Endothelial cell of hepatic sinusoid (primary cell): ENCODE measurements around the gene RSPO3.

ENCODE experiments used
- in situ Hi-C: cut with HindIII; loops from 2 replicates; pipeline ENCODE4 v1.10.0; 2017; ENCODE audit warnings: low sequenced_read_pairs

RSPO3 gene

DNA sequence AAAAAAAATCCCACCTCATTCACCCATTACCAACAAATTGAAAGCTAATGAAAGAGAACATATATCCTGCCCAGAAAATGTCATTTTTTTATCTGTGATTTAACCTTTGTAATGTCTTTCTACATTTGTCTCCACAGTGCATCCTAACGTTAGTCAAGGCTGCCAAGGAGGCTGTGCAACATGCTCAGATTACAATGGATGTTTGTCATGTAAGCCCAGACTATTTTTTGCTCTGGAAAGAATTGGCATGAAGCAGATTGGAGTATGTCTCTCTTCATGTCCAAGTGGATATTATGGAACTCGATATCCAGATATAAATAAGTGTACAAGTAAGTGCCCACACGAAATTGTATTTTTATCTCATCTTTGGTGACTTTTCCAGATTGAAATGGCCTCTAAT is 30.0 kb downstream of the RSPO3 start:
- in situ Hi-C loops: no loop called here

DNA sequence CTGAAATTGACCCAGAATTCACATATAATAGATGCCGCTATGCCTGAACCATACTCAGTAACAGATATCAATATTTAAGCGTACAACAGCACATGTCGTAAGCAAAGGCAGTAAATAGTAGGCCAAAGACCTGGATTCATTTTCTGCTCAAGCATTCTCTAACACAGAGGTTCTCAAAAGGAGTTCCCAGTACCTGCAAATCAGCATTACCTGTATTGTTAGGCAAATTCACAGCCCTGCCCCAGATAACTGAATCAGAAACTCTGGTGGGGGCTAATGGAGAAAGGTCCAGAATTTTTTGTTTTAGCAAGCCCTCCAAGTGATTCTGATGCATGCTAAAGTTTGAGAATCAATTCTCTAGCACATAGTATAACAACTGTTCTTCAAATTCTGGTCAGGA is 36.0 kb downstream of the RSPO3 start:
- in situ Hi-C loops: no loop called here

DNA sequence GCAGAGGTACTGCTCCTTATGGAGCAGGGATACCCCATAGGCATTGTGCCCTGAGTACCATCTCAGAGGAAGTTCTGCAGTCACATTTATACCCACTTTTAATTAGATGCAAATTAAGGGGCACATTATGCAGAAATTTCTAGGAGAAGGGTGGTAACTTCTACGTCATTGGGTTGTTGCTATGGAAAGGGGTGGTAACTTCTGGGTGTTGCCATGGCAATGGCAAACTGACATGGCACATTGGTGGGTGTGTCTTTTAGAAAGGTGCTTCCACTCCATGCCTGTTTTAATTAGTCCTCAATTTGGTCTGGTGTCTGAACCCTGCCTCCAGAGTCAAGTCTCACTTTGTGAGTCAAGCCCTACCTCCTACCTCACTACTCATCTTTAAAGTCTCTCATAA is 42.0 kb downstream of the RSPO3 start:
- in situ Hi-C loops: no loop called here

DNA sequence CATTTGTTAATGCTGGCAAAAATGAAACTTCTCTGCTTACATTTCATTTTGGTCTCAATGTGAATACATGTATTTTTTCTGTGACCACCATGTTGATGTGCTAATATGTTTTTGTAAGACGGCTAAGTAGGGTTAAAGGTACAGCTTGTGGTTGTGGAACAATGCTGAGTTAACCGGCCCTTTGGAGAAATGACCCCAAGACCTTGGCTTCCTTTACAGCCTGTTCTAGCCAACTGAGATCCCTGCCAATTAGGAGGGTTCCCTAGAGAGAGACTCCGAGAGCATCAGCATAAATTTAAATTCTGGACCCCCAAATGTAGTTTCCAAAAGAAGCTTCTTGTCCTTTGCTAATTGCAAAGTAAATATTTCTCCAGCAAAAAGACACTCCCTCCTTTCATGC is 44.4 kb downstream of the RSPO3 start:
- in situ Hi-C loops: no loop called here

DNA sequence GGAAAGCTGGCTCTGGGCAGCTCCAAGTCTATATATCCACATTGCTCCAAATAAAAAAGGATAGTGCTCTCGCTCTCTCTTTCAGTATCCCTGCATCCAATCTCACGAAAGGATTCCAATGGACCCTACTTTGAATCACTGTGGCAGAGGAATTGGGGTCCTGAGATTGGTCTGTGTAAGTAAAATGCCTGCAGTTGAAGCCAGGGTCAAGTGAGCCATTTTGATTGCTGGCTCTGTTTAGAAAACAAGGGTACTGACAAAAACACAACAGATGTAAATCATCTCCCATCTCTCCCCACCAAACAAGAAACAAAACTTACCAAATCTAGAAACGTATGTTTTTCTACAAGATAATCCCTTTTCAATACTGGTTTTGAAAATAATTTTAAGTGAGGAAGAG is 45.6 kb downstream of the RSPO3 start:
- in situ Hi-C loops: no loop called here

DNA sequence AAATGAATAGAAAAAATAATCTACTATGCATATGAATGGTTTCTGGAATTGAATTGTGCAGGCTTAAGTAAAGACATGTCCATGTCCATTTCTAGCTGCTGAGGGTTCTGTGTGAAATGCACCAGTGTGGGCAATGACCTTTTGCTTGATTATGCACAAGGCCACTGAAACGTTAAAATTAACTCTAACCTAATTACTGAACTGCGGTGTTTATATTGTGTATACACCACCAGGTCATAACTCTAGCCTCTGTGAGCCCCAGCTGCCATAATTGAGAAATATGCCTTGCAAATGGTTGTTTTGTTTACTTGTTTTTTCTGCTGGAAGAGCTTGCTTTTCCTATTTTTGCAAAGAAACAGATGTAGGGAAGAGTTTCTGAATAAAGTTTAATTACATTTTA is 46.1 kb downstream of the RSPO3 start:
- in situ Hi-C loops: no loop called here

DNA sequence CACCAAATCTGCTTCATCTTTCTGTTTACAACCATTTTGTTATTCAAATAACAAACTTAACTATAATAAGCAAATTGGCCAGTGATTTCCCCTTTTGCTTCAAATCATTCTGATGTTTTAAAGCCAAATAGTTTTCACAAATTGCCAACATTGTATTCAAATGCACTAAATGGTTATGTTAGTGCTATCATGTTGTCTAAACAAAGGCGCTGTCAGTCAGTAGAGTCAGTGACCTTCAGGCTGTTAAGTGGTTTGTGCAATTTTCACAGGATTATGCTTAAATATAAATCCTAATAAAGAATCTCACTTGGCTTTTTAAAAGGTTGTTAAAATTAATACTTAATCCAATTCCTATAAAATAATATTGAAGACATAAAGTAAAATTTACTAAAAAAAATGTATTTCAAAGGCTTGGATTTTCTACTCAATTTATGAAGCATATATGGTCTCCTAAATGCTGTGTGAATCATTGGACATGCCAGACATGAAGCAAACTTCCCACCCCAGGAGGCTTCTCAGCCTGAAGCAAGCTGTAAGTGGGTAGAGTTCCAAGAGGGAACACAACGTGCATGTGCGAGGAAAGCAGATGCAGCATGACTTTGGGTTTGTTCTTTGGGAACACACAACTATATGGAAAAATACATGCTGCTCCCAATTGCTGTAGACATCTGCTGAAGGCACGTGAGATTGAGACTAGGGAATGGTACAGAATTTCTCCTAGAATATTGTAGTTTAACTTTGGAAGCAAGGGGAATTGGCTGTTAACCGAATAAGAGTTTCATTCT is 54.9 kb downstream of the RSPO3 start:
- in situ Hi-C loops: no loop called here

DNA sequence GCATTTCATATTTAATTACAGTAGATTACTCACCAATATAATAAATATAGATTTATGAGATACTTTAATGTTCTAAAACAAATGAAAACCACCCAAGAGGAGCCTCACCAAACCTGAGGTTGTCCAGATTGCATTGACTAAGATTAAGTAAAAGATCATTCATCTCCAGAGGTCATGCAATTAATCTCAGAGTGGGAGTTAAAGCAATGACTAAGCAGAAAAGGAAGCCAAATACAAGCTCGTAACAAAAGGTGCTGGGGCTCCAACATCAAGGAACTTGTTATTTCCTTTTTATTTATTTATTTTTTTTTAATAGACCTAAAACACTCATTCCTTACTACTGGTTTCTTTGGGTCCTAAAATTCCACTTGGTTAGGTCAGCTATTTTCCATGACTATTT is 57.7 kb downstream of the RSPO3 start:
- in situ Hi-C loops: loop anchor here (5.0 kb wide), 1 partner anchor 464 kb away; no protein-coding TSS in a partner anchor

DNA sequence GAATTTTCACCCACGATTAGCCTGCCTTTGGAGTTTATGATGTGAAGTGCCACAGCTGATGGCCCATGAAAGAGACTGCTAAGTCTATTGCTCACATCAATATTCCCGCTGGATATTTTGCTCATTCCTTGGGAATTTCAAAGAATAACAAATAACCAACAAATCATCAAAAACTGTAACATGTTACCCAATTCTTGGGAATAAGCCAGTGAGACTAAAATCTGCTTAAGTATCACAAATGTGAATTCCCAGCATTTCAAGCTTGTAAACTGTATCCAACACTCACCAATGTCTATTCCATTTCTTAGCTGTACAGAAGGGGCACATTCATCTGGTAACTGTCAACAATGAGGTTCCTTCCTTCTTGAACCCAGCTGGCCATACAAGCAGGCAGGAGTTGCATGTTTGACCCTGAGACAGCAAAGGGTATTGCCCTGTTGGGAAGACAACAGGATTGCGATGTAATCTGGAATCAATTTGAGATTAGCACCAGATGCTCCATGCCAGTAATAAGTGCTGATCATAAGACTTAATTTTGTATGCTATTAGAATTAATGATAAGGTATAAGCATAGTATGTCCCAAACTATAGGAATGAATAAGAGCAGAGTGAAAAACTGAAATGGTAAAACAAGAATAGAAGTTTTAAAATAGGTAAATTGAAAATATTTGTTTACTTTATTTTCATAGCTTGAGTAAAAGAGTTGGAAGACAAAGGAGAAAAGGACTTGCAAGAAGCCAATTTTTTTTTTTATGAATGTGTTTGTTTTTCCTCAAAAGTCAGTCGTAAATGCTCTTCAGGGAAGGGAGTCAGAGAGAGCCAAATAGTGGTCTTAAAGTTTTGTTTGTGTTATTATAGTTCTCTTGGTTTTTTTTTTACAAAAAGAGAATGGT is 58.8 kb downstream of the RSPO3 start:
- in situ Hi-C loops: loop anchor here (5.0 kb wide), 1 partner anchor 465 kb away; no protein-coding TSS in a partner anchor

DNA sequence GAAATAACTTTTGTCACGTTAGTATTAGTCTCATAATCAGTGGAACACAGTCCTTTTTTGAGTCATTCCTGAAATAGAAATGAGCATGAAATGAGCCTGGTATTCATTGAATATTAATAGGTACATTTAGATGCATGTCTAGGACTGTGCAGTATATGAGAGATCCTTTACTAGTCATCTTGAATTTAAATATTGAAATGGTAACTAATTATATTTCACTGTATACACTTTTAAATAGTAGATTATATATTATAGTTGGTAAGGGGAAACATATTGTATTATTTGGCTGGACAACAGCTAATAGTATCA is 59.4 kb downstream of the RSPO3 start:
- in situ Hi-C loops: loop anchor here (5.0 kb wide), 1 partner anchor 466 kb away; no protein-coding TSS in a partner anchor

DNA sequence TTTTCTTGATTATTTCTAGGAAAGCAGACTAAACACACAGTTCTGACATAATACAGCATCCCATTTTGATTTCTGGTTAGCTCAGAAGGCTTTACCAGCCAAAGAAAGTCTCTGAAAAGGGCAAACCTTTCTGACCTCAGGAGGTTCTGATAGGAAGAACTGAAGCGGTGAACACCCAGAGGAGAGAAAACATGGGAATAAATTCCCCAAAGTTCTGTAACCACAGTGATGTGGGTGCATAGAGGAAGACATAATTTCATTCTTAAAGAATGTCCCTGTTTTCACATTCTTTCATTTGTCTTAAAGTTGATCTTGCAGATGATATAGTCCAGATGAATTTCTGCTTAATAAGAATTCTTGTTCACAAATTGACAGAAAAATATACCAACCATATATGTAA is 60.3 kb downstream of the RSPO3 start:
- in situ Hi-C loops: loop anchor here (5.0 kb wide), 1 partner anchor 466 kb away; no protein-coding TSS in a partner anchor

DNA sequence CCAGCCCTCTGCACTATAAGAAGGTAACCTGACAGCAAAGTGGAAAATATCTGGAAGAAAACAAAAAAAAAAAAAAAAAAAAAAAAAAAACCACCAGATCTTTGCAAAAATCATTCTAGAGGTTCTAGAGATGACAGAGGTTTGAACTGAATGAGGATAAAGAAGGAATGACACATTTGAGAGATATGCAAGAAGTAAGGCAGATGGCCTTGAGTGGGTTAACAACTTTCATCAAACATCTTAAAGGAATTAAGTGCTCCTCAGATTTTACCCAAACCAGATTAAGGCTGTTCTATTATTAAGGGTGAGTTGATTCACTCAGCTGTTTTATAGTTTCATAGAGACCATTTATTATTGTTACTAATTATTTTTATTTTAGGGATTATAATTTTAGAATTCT is 62.0 kb downstream of the RSPO3 start:
- in situ Hi-C loops: no loop called here

DNA sequence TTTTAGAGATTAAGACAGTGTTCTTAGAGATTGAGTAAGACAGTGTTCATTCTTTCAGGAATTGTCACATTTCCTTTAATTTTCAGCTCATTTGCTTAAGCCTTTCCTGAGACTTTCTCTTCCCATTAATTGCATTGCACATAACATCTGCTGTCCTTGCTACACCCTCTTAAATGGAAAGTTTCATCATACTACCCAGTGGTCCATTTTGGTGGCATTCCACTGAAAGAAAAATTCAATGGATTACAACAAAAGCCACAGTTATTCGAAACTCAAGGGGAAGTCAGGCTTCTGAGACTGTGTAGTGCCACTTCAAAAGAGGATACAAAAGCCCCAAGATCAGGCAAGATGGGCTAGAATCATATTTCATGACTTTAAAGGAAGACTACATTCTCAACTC is 64.0 kb downstream of the RSPO3 start:
- in situ Hi-C loops: no loop called here

DNA sequence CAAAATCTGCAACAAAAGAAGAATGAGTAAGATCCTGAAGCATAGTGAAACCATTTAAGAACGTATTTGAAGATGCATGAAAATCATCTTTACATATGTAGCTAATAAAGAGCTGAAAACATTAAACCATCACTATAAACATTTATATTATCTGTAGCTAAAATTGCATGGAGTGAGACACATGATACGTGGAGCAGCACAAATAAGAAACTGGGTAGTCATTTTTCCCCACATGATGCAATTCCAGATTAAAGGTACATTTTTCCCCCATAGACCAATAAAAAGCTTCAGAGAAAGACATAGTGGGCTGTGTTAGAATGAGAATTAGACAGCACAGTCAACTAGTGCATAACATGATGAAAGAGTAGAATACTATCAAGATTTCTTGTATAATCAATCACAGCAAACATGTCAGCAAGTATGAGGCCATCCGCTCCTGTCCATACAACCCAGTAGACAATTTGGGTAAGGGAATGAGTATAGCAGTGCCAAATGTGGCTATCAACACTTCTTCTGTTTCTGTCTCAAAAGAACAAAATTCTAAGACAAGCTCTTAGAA is 67.0 kb downstream of the RSPO3 start:
- in situ Hi-C loops: loop anchor here (5.0 kb wide), 1 partner anchor 63 kb away; no protein-coding TSS in a partner anchor

DNA sequence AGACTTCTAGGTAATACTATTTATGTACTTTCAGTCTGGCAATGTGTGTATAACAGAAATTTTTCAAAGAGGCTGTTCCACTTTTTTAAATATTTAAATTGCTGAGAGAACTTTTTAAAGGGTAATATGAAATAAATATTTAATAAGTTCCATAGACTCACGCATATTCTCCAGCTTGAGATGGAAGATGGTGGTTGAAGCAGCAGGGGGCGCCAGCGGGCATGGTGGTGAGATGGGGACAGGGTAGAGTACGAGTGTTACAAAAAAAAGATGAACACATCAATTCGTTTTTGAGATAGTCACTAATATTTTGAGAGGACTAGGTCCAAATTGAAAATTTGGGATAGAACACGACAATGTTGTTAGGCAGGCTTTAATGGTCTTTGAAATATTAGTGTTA is 68.4 kb downstream of the RSPO3 start:
- in situ Hi-C loops: loop anchor here (5.0 kb wide), 1 partner anchor 65 kb away; no protein-coding TSS in a partner anchor

DNA sequence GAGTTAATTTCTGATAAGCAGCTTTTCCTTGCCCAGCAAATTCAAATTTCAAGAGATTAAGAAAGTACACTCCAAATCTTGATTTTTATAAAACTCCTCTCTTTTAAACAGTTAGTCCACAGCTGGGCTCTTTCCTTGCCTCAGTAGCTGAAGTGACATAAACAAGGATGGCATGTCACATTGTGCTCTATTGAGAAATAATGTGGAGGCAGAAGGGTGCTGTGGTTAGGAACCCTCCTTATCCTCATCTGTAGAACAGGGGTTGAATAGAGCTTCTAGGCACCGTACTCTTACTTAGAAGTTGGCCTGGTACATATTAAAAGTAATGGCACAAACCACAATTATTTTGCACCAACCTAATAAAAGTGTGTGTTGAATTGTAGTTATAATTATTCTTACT is 70.3 kb downstream of the RSPO3 start:
- in situ Hi-C loops: loop anchor here (5.0 kb wide), 1 partner anchor 66 kb away; no protein-coding TSS in a partner anchor

DNA sequence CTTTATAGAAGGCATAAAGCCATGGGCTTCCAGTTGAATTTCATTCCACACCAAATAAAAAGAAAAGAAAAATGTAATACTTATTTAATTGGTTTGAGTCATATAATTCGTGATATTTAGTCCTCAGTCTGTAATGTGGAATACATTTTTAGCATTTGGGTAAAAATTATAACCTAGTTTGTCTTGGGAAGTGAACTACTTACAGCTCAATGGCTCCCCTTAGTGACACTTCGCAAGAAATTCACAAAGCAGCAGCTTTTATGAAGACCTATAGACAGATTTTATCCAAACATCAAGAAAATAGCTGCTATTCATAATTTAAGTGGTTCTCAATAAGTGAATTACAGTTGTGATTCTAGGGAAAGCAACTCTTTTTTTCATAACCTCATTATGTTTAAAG is 72.1 kb downstream of the RSPO3 start:
- in situ Hi-C loops: no loop called here

DNA sequence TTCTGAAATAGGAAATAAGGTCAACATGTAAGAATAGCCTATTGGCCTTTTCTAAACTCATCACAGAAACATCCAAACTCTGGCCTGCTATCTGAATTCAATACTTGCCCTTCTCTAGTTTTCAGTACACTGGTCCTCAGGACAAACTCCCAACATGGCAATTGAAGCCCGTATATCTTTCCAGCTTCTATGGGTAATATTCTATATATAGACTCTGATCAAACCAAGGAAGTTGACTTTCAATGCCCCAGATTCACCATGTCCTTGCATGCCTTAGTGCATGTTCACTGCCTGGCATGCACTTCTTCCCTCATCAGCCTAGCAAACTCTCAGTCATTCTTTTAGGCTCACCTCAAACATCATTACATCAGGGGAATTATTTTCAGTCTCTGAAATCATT is 73.2 kb downstream of the RSPO3 start:
- in situ Hi-C loops: no loop called here

DNA sequence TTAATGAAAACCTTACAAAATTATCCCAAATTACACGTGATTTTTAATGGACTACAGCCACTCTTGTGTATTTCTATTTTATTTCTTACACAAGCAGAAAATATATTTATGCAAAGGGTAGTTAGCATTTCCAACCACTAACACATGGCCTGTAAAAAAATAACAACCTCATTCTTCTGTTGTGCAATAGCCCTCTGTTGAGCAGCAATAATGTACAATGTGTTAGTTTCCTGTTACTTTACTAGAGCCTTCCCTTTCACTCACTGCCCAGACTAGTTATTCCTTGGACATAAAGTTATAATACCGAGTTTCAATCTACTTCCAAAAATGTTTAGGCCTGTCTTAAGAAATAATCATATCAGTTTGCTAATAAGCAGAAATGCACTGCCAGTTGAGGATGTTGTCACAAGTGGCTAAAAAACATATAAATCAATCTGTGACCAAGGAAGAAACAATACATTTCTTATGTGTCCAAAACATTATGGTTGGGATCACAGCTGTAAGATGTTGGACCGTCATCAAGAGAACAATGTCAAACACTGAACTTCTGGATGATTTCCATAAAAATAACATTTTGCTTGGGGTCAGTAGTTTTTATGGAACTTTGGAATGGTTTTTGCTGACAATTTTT is 74.6 kb downstream of the RSPO3 start:
- in situ Hi-C loops: no loop called here

DNA sequence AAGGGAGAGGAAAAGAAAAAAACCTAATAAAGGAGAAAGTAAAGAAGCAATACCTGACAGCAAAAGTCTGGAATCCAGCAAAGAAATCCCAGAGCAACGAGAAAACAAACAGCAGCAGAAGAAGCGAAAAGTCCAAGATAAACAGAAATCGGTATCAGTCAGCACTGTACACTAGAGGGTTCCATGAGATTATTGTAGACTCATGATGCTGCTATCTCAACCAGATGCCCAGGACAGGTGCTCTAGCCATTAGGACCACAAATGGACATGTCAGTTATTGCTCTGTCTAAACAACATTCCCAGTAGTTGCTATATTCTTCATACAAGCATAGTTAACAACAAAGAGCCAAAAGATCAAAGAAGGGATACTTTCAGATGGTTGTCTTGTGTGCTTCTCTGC is 77.4 kb downstream of the RSPO3 start:
- in situ Hi-C loops: no loop called here

DNA sequence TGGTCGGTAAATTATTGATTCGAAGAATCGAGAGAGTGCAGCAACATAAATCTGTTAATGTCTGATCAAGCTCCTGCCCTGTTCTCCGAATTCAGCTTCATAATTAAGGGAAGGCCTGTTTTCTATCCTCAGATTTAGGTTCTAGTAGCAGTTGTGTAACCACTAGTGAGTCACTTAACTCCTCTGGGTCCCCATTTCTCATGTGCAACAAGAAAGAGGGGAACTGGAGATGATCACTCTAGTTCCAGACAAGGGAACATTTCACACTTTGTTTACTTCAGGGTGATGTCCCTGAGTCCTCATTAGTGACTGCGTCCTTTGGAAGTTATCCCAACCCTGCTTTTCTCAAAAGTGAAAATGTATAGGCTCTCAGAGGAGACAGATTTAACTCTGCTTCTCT is 80.1 kb downstream of the RSPO3 start:
- in situ Hi-C loops: no loop called here
